Glutamatergic neuron (in vitro differentiated cells): ENCODE data around the gene PSEN1. TPM values are rescaled to one million over a fixed set of nuclear protein-coding genes. Genes with fewer than 3 reads are reported as not detected.

Experiments
- DNase-seq: peaks from one replicate; pipeline ENCODE4 v3.0.0; 2022
- H3K27ac Mint-ChIP-seq: one replicate; pipeline ENCODE4 v1.8.0; 2020; ENCODE audit warnings: mild to moderate bottlenecking, mixed read lengths, inconsistent platforms; ENCODE audit not compliant: unreplicated experiment
- H3K27me3 Mint-ChIP-seq: one replicate; pipeline ENCODE4 v1.8.0; 2020; ENCODE audit warnings: mild to moderate bottlenecking, moderate library complexity, mixed read lengths, inconsistent platforms; ENCODE audit not compliant: unreplicated experiment
- H3K36me3 Mint-ChIP-seq: one replicate; pipeline ENCODE4 v1.8.0; 2020; ENCODE audit warnings: mild to moderate bottlenecking, mixed read lengths, inconsistent platforms; ENCODE audit not compliant: unreplicated experiment
- H3K4me1 Mint-ChIP-seq: one replicate; pipeline ENCODE4 v1.8.0; 2020; ENCODE audit warnings: mild to moderate bottlenecking, low read depth, mixed read lengths, inconsistent platforms; ENCODE audit not compliant: unreplicated experiment
- H3K4me3 Mint-ChIP-seq: one replicate; pipeline ENCODE4 v1.8.0; 2020; ENCODE audit warnings: mild to moderate bottlenecking, mixed read lengths, inconsistent platforms; ENCODE audit not compliant: unreplicated experiment
- H3K9me3 Mint-ChIP-seq: one replicate; pipeline ENCODE4 v1.8.0; 2020; ENCODE audit warnings: mild to moderate bottlenecking, moderate library complexity, mixed read lengths, inconsistent platforms; ENCODE audit not compliant: unreplicated experiment
- total RNA-seq: library from RNA; stranded (reverse); fragmentation: NEBNext Ultra II Directional; extraction: Animal tissue kit (Norgen Biotek cat#: 25700); gene quantifications from one replicate; pipeline ENCODE4 v1.2.1, GENCODE V29; 2021; ENCODE audit not compliant: unreplicated experiment
- TF ChIP-seq, protein P1 (sequence below): fragments of 200-600 bp; sonication (generic); IDR thresholded peaks from one replicate; pipeline ENCODE4 v1.5.0; 2021; ENCODE audit not compliant: partially characterized antibody, unreplicated experiment

Gene PSEN1
- total RNA-seq, 1 donor from 2014 or later, result 79.7 TPM

DNA sequence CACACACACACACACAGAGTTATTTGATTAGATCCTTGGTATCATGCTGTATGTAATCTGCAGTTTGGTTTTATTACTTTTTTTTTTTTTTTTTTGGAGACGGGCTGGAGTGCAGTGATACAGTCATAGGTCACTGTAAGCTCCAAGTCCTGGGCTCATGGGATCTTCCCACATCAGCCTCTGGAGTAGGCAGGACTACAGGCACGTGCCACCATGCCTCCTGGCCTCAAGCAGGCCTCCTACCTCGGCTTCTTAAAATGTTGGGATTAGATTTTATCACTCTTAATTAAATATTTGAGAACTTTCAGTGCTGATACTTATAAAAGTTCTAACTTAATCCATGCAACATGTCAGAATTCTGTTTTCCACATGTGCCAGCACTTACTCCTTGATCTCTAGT, 31.3 kb upstream of the PSEN1 start:
- H3K9me3 Mint-ChIP-seq, result peaks cover 4% of the 10 kb centered on the region
- no peaks in the 10 kb centered on the region for H3K27me3 Mint-ChIP-seq
- H3K36me3 Mint-ChIP-seq, result peaks cover 9% of the 10 kb centered on the region
- TF ChIP-seq, protein P1, sequence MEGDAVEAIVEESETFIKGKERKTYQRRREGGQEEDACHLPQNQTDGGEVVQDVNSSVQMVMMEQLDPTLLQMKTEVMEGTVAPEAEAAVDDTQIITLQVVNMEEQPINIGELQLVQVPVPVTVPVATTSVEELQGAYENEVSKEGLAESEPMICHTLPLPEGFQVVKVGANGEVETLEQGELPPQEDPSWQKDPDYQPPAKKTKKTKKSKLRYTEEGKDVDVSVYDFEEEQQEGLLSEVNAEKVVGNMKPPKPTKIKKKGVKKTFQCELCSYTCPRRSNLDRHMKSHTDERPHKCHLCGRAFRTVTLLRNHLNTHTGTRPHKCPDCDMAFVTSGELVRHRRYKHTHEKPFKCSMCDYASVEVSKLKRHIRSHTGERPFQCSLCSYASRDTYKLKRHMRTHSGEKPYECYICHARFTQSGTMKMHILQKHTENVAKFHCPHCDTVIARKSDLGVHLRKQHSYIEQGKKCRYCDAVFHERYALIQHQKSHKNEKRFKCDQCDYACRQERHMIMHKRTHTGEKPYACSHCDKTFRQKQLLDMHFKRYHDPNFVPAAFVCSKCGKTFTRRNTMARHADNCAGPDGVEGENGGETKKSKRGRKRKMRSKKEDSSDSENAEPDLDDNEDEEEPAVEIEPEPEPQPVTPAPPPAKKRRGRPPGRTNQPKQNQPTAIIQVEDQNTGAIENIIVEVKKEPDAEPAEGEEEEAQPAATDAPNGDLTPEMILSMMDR, result no peak
- no peak overlapping the region for H3K27ac Mint-ChIP-seq
- H3K4me3 Mint-ChIP-seq, result no peak overlapping the region
- DNase-seq, result no peak
- no peaks in the 10 kb centered on the region for H3K4me1 Mint-ChIP-seq

DNA sequence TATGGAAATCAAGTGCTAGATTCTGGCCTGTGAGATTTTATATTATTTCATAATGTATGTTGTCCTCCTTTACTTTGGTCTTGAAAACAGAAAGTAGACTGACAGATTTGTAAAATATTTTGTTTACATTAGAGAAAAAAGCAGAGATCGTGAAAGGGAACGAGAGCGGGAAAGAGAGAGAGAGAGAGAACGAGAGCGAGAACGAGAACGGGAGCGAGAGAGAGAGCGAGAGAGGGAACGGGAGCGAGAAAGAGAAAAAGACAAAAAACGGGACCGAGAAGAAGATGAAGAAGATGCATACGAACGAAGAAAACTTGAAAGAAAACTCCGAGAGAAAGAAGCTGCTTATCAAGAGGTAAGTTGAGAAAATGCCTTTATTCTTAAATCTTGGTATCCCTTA, 30.6 kb upstream of the PSEN1 start:
- H3K36me3 Mint-ChIP-seq, result peaks cover 12% of the 10 kb centered on the region

DNA sequence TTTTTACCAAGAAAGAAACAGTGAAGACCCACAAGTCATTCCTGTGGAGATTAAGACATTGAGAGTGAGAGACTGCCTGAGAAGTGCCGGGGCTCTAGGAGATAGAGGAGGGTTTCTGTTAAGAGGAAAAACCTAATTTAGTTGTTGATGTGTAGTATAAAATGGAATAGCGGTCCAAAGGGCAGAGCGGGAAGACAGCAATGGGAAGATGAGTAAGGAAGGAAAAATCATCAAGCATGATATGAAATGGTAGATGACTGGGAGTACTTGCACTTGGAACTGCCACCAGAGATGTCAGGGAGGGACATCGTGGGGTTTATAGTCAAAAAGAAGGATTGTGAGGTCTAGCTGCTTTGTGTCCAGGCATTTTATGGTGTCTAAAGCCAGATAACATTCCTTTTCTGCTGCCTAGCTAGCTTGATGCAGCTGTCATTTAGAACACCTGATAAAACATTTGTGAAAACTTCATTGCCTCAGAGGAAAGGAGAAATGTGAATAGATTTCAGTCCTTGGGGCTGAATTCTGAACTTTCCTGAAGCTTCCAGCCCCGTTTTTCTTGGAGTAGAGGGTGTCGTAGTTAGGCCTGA, 20.1 kb upstream of the PSEN1 start:
- Mint-ChIP-seq H3K27me3 (no peaks in the 10 kb centered on the region), H3K36me3 (no peaks in the 10 kb centered on the region), H3K4me1 (no peaks in the 10 kb centered on the region), H3K4me3 (no peak overlapping the region), H3K27ac (no peak overlapping the region), H3K9me3 (peaks cover 1% of the 10 kb centered on the region)
- DNase-seq, result no peak
- TF ChIP-seq, protein P1, result no peak

More for the DNA sequence above, 30.6 kb upstream of the PSEN1 start:
- Mint-ChIP-seq H3K4me3 (no peak overlapping the region), H3K4me1 (no peaks in the 10 kb centered on the region), H3K27ac (no peak overlapping the region), H3K9me3 (peaks cover 4% of the 10 kb centered on the region), H3K27me3 (no peaks in the 10 kb centered on the region)
- TF ChIP-seq, protein P1, result no peak
- DNase-seq, result no peak

DNA sequence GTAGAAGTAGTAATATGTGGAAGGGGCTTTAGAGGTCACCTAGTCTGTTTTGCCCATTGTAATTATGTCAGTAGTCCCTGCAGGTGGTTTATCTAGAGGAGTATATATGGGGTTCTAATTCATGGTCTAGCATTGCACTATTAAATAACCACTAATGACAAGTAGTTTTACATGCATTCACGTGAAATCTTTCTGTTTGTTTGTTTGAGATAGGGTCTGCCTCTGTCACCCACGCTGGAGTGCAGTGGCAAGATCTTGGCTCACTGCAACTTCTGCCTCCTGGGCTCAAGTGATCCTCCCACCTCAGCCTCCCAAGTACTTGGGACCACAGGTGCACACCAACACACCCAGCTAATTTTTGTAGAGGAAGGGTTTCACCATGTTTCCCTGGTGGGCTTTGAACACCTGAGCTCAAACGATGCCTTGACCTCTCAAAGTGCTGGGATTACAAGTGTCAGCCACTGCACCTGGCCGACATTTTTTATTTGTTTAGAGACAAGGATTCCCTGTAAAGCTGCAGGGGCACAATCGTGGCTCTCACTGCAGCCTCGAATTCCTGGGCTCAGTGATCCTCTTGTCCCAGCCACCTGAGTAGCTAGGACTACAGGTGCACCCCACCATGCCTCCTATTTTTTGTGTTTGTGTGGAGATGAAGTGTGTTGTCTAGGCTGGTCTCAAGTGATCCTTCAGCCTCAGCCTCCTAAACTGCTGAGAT, 12.0 kb upstream of the PSEN1 start:
- DNase-seq, result no peak
- no peaks in the 10 kb centered on the region for H3K9me3 Mint-ChIP-seq
- H3K27ac Mint-ChIP-seq, result no peak overlapping the region
- peaks cover 2% of the 10 kb centered on the region for H3K27me3 Mint-ChIP-seq
- TF ChIP-seq, protein P1, result no peak
- H3K4me3 Mint-ChIP-seq, result no peak overlapping the region
- peaks cover 13% of the 10 kb centered on the region for H3K4me1 Mint-ChIP-seq
- H3K36me3 Mint-ChIP-seq, result no peaks in the 10 kb centered on the region

DNA sequence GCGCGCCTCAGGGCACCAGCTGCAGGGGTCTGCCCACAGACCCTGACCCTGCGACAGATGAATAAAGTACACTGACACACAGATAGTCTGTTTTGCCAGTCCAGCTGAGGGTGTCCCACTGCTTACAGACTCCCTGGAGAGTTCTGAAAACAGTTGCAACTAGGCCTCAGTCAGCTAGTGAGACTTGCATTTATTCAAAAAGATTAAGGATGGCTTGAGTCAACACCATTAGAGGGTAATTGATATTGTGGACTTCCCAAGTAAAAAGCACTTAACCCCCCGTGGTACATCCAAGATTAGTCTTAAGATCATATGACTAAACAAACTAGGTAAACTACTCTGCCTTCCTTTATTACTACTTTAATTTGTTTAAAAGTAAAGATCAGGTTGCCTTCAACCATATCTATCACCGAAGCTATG, 11.1 kb upstream of the PSEN1 start:
- Mint-ChIP-seq H3K4me1 (peaks cover 13% of the 10 kb centered on the region), H3K36me3 (no peaks in the 10 kb centered on the region), H3K27me3 (peaks cover 2% of the 10 kb centered on the region), H3K27ac (no peak overlapping the region), H3K9me3 (no peaks in the 10 kb centered on the region), H3K4me3 (no peak overlapping the region)
- TF ChIP-seq, protein P1, result no peak
- DNase-seq, result no peak
